Measurements from ENCODE around the gene MCHR1.
"Not testable (repeated sequence)": the region's sequence is repeated elsewhere in the genome, so short reads cannot be mapped to it uniquely, and the experiment has no call there.

Gene MCHR1

DNA sequence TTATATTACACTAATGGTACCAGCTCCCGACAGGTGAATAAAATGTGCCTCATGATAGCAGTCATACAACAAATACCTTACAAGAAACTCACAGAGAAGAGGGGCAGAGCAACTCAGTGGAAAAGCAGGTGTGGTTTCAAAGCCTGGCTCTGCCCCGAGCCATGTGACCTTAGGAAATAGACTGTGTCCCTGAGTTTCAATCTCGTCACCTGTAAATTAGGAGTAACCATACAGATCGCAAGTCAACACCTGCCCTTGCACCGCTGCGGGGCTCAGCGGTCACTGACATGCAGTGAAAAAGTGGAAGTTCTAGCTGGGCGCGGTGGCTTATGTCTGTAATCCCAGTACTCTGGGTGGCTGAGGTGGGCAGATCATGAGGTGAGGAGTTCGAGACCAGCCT is 30.9 kb upstream of the MCHR1 start:
- H3K4me3 ChIP-seq (ENCODE audit: low read depth, low read length): no peak overlapping the region
- no peak for DNase-seq (ENCODE audit: low read depth)
- TF ChIP-seq, protein P1, sequence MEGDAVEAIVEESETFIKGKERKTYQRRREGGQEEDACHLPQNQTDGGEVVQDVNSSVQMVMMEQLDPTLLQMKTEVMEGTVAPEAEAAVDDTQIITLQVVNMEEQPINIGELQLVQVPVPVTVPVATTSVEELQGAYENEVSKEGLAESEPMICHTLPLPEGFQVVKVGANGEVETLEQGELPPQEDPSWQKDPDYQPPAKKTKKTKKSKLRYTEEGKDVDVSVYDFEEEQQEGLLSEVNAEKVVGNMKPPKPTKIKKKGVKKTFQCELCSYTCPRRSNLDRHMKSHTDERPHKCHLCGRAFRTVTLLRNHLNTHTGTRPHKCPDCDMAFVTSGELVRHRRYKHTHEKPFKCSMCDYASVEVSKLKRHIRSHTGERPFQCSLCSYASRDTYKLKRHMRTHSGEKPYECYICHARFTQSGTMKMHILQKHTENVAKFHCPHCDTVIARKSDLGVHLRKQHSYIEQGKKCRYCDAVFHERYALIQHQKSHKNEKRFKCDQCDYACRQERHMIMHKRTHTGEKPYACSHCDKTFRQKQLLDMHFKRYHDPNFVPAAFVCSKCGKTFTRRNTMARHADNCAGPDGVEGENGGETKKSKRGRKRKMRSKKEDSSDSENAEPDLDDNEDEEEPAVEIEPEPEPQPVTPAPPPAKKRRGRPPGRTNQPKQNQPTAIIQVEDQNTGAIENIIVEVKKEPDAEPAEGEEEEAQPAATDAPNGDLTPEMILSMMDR (conservative IDR thresholded peaks at IDR 0.05; ENCODE audit: low read depth, low read length): no peak

- DNase-seq (ENCODE audit: low read depth): no peak
- TF ChIP-seq, protein P1 (conservative IDR thresholded peaks at IDR 0.05; ENCODE audit: low read depth, low read length): no peak
- no peak overlapping the region for H3K4me3 ChIP-seq (ENCODE audit: low read depth, low read length)
Measured at GRCh38 chr22:40651057-40651456, 28.2 kb upstream of the MCHR1 start.

- H3K4me3 ChIP-seq (ENCODE audit: low read depth, low read length): peak overlapping the region; percentile 90
- TF ChIP-seq, protein P1 (conservative IDR thresholded peaks at IDR 0.05; ENCODE audit: low read depth, low read length): no peak
- DNase-seq (ENCODE audit: low read depth): peak; percentile 99
Measured at GRCh38 chr22:40651563-40652501, 27.5 kb upstream of the MCHR1 start.

DNA sequence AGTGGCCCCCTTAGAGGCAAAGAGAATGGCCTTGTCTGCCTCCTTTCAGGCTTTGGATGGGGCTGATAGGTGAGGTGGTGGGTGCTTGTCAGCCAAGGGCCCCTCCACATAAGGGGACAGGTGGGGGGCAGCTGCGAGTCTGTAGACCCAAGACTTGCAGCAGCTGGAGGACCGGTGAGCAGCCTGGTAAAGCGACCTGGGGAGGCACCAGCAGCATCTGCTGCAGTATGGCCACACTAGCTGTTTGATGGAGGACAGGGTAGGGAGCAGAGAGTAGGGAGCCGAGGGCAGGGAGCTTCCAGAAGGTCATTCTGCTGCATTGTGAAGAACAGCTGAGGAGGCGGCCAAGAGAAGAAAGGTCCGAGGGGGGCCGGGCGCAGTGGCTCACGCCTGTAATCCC is 25.9 kb upstream of the MCHR1 start:
- TF ChIP-seq, protein P1 (conservative IDR thresholded peaks at IDR 0.05; ENCODE audit: low read depth, low read length): no peak
- no peak for DNase-seq (ENCODE audit: low read depth)
- H3K4me3 ChIP-seq (ENCODE audit: low read depth, low read length): no peak overlapping the region

GRCh38 chr22:40654522-40655167 is 24.6 kb upstream of the MCHR1 start:
- TF ChIP-seq, protein P1 (conservative IDR thresholded peaks at IDR 0.05; ENCODE audit: low read depth, low read length): peak; percentile 35
- peak; percentile 71 for DNase-seq (ENCODE audit: low read depth)
- no peak overlapping the region for H3K4me3 ChIP-seq (ENCODE audit: low read depth, low read length)

DNA sequence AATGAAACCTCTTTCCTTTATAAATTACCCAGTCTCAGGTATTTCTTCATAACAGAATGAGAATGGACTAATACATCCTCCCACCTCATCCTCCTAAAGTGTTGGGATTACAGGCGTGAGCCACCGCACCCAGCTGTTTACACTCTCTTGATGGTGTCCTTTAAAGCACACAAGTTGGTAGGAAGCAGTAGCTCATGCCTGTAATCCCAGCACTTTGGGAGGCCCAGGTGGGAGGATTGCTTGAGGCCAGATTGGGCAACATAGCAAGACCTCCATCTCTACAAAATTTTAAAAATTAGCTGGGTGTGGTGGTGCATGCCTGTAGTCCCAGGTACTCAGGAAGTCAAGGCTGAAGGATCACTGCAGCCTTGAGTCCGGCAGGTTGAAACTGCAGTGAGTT is 23.3 kb upstream of the MCHR1 start:
- DNase-seq (ENCODE audit: low read depth); H3K4me3 ChIP-seq (ENCODE audit: low read depth, low read length): not testable (repeated sequence)

DNA sequence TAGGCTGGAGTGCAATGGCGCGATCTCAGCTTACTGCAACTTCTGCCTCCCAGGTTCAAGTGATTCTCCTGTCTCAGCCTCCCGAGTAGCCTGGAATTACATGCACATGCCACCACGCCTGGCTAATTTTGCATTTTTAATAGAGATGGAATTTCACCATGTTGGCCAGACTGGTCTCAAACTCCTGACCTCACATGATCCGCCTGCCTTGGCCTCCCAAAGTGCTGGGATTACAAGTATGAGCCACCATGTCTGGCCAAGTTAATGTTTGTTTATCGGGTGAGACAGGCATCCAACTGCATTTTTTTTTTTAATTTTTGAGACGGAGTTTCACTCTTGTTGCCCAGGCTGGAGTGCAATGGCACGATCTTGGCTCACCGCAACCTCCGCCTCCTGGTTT is 22.6 kb upstream of the MCHR1 start:
- DNase-seq (ENCODE audit: low read depth); H3K4me3 ChIP-seq (ENCODE audit: low read depth, low read length): not testable (repeated sequence)

DNA sequence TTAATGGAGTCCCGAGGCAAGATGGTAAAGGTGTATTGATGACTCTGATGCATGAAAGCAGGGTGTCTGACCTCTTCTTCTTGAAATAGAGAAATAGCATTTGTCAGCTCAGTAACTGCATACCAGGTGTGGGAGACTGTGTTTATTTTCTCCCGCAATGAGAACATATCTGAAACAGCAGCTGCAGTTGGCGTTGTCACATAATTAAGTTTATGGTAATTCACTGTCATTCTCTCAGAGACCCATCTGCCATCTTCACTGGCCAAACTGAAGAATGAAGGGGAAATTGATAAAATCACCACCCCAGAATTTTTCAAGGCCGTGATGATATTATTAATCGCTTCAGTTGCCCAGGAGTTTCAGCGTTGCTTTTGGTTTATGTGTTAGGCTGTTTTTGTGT is 20.1 kb upstream of the MCHR1 start:
- no peak overlapping the region for H3K4me3 ChIP-seq (ENCODE audit: low read depth, low read length)
- DNase-seq (ENCODE audit: low read depth): no peak
- TF ChIP-seq, protein P1 (conservative IDR thresholded peaks at IDR 0.05; ENCODE audit: low read depth, low read length): no peak

All from choroid plexus epithelial cell (primary cell).